Vagina (tissue), 2 donors: ENCODE results near the gene ZNF398. TPM values are rescaled to one million over a fixed set of nuclear protein-coding genes. Genes with fewer than 3 reads are reported as not detected.

Experiments
- DNase-seq, 2 donors: peaks; one replicate each; pipeline ENCODE4 v3.0.0-alpha.2; 2017; ENCODE audit errors: extremely low spot score in 2 of 2
- H3K27ac ChIP-seq: fragments of 200-600 bp; sonication (generic); one replicate; pipeline ENCODE4 v1.5.1; 2019
- H3K27me3 ChIP-seq: fragments of 200-600 bp; sonication (generic); one replicate; pipeline ENCODE4 v1.5.1; 2019
- H3K36me3 ChIP-seq, 2 donors: fragments of 200-600 bp; sonication (generic); one replicate each; pipeline ENCODE4 v1.5.1; 2017 to 2019
- H3K4me1 ChIP-seq: fragments of 200-600 bp; sonication (generic); one replicate; pipeline ENCODE4 v1.5.1; 2019
- H3K4me3 ChIP-seq, 2 donors: fragments of 200-600 bp; sonication (generic); 1 replicate in 1 of 2; 2 replicates in 1 of 2; pipeline ENCODE4 v1.5.1; 2016 to 2019
- H3K9me3 ChIP-seq: fragments of 200-600 bp; sonication (generic); one replicate; pipeline ENCODE4 v1.5.1; 2019
- POLR2A ChIP-seq, 2 donors: fragments of 450-650 bp; IDR thresholded peaks; one replicate each; pipeline ENCODE4 v1.6.1; 2017; ENCODE audit warnings: antibody characterized with exemption in 2 of 2, mild to moderate bottlenecking in 2 of 2, moderate library complexity in 2 of 2
- POLR2AphosphoS5 ChIP-seq, 2 donors: sonication (generic); formaldehyde crosslinking; IDR thresholded peaks; one replicate each; pipeline ENCODE4 v1.9.0; 2017; ENCODE audit warnings: antibody characterized with exemption in 2 of 2, mild to moderate bottlenecking in 2 of 2, low read depth in 1 of 2; ENCODE audit not compliant: insufficient read depth in 1 of 2
- intact Hi-C: fragments of 100-400 bp; cut with DNase I; formaldehyde crosslinking; loops from one replicate; pipeline ENCODE4 v1.15.1; 2023
- total RNA-seq: library from RNA; depleted of rRNA; stranded (reverse); fragments of >200 nt; gene quantifications from one replicate; pipeline ENCODE4 v1.2.3, GENCODE V29; 2016
- TF ChIP-seq, protein P1 (sequence below), 3 experiments: fragments of 450-650 bp in 2 of 3; fragments of 200-600 bp in 1 of 3; sonication (generic) in 1 of 3; IDR thresholded peaks; one replicate each; pipeline ENCODE4 v1.5.1; 2017 to 2019; ENCODE audit warnings: antibody characterized with exemption in 3 of 3, mild to moderate bottlenecking in 2 of 3, moderate library complexity in 2 of 3

Gene ZNF398
- total RNA-seq, 1 donor from 2014 or later: 21.4 TPM

DNA sequence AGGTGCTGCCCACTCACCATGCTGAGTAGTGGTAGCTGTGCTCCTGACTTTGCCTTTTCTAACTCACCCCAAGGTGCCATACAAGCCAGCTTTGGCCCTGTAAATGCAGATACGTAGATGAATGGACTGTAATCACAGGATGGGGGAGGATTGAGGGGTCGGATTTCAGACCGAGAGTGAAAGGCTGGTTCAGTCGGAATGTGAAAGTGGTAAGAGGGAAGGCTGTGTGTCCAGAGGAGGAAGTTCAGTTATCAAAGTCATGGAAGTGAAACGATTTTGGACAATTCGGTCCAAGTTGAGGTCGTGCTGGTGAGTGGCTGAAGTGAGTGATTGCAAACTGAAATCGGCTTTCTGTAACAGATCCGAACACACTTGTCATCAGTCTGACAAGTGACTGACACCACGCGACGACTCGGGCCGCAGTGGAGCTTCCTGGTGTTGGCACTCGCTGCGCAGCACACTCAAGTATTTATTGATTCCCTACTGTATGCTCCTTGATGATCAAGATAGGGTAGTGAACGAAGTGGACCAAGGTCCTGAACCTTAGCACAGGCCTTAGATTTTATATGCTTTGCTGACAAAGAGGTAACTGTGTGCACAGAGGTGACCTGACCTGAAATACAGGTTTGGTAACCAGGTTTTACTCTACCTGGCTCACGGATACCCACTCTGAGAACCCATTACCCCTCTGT, 58.6 kb downstream of the ZNF398 start:
- no peak for DNase-seq
- no peaks in the 10 kb centered on the region for H3K27me3 ChIP-seq
- no peak overlapping the region for H3K4me3 ChIP-seq
- intact Hi-C loops: no loop called here
- H3K9me3 ChIP-seq: no peaks in the 10 kb centered on the region
- no peak for TF ChIP-seq POLR2A (IDR thresholded peaks at IDR 0.05)
- TF ChIP-seq, protein P1, sequence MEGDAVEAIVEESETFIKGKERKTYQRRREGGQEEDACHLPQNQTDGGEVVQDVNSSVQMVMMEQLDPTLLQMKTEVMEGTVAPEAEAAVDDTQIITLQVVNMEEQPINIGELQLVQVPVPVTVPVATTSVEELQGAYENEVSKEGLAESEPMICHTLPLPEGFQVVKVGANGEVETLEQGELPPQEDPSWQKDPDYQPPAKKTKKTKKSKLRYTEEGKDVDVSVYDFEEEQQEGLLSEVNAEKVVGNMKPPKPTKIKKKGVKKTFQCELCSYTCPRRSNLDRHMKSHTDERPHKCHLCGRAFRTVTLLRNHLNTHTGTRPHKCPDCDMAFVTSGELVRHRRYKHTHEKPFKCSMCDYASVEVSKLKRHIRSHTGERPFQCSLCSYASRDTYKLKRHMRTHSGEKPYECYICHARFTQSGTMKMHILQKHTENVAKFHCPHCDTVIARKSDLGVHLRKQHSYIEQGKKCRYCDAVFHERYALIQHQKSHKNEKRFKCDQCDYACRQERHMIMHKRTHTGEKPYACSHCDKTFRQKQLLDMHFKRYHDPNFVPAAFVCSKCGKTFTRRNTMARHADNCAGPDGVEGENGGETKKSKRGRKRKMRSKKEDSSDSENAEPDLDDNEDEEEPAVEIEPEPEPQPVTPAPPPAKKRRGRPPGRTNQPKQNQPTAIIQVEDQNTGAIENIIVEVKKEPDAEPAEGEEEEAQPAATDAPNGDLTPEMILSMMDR (IDR thresholded peaks at IDR 0.05): no peak
- TF ChIP-seq POLR2AphosphoS5 (IDR thresholded peaks at IDR 0.05; ENCODE audit: insufficient read depth in 1 of 2, low read depth in 1 of 2): no peak
- H3K36me3 ChIP-seq: peaks cover 0 to 65% of the 10 kb centered on the region in 2 donors
- no peak overlapping the region for H3K27ac ChIP-seq
- no peaks in the 10 kb centered on the region for H3K4me1 ChIP-seq

DNA sequence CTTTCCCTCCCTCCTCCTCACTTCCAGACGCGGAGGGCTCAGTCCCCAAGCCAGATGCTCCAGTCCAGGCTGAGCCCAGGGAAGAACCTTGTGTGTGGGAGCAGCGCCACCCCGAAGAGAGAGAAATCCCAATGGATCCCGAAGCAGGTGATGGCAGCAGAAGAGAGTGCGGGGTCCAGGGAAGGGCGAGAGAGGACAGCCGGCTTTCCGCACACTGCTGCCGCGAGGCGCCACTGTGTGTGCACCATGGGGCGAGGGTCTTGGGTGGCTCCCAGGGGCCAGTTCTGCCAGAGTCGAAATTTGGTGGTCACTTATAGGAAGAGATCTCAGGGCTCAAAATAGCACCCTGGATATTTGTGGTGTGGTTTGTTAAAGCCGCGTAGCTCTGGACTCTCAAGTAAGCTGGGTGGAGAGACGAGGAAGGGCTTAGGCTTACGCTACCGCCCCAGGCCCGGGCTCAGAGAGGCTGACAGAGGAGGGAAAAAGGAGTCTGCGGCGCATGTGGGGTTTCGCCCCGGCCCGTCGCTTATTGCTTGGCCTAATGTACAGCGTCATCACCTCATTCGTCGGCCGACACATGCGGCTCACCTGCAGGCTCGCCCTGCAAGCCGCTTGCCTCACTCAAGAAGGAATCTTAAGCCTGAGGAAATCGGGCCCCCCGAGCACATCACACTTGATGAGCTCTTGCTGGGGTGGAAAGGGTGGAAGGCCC, 60.2 kb downstream of the ZNF398 start:
- intact Hi-C loops: no loop called here
- peaks cover 0 to 63% of the 10 kb centered on the region in 2 donors for H3K36me3 ChIP-seq
- H3K27ac ChIP-seq: no peak overlapping the region

DNA sequence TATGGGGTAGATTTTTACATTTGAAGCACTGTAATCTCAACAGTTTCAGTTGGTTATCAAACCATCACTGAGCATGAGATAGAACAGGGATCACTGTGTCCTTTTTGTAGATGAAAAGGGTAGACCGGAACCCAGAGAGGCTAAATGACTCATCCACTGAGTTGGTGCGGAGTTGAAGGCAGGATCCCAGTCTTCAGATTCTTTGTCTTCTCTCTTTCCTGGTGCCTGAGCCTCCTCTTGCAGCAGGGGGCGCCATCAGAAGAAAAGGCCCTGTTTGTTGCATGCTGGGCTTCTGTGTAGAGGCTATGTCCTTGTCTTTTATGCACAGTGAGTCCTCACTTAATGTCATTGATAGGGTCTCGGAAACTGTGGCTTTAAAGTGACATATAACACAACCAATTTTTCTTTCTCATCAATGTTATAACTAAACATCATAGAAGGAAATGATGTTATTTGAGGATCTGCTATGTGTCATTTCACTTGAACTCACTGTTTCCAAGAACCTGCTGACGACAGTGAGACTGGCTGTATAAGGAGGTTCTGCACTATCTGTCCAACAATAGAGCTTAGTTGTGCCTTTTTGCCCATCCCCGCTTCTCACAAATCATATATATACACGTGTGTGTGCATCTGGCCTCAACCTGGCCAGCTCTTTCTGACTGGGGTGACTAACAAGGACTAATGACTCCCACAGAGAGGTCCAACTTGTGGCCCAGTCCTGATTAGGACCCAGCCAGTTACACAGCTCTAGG, 62.4 kb downstream of the ZNF398 start:
- intact Hi-C loops: no loop called here
- H3K36me3 ChIP-seq: peaks cover 0 to 69% of the 10 kb centered on the region in 2 donors
- no peak for DNase-seq
- H3K27ac ChIP-seq: no peak overlapping the region
- no peak for TF ChIP-seq POLR2A (IDR thresholded peaks at IDR 0.05)
- H3K9me3 ChIP-seq: no peaks in the 10 kb centered on the region
- no peaks in the 10 kb centered on the region for H3K27me3 ChIP-seq
- no peak overlapping the region for H3K4me3 ChIP-seq
- no peaks in the 10 kb centered on the region for H3K4me1 ChIP-seq

More for the DNA sequence above, 60.2 kb downstream of the ZNF398 start:
- H3K4me1 ChIP-seq: no peaks in the 10 kb centered on the region
- no peak for DNase-seq
- H3K27me3 ChIP-seq: no peaks in the 10 kb centered on the region
- no peak overlapping the region for H3K4me3 ChIP-seq
- no peaks in the 10 kb centered on the region for H3K9me3 ChIP-seq
- TF ChIP-seq, protein P1 (IDR thresholded peaks at IDR 0.05): no peak

DNA sequence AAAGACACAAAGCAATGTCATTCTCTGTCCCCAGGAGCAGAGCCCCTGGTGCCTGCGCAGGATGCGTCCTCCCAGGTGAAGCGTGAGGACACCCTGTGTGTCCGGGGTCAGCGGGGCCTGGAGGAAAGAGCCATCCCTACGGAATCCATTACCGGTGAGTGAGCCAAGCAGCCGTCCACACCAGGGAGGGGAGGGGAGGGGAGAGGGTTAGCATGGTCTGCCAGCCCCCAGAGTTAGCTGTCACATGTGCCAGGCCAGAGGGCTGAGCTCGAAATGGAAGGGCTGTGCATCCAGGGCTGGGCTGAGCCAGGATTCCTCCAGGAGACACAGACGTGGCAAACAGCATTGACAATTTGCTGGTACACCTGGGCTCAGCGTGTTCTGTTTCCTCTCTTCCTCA, 63.3 kb downstream of the ZNF398 start:
- DNase-seq: no peak
- intact Hi-C loops: no loop called here
- no peaks in the 10 kb centered on the region for H3K4me1 ChIP-seq
- H3K4me3 ChIP-seq: no peak overlapping the region
- no peak overlapping the region for H3K27ac ChIP-seq
- no peaks in the 10 kb centered on the region for H3K9me3 ChIP-seq
- no peaks in the 10 kb centered on the region for H3K27me3 ChIP-seq
- no peak for TF ChIP-seq POLR2AphosphoS5 (IDR thresholded peaks at IDR 0.05; ENCODE audit: insufficient read depth in 1 of 2, low read depth in 1 of 2)
- TF ChIP-seq POLR2A (IDR thresholded peaks at IDR 0.05): no peak
- TF ChIP-seq, protein P1 (IDR thresholded peaks at IDR 0.05): no peak
- peaks cover 0 to 77% of the 10 kb centered on the region in 2 donors for H3K36me3 ChIP-seq

DNA sequence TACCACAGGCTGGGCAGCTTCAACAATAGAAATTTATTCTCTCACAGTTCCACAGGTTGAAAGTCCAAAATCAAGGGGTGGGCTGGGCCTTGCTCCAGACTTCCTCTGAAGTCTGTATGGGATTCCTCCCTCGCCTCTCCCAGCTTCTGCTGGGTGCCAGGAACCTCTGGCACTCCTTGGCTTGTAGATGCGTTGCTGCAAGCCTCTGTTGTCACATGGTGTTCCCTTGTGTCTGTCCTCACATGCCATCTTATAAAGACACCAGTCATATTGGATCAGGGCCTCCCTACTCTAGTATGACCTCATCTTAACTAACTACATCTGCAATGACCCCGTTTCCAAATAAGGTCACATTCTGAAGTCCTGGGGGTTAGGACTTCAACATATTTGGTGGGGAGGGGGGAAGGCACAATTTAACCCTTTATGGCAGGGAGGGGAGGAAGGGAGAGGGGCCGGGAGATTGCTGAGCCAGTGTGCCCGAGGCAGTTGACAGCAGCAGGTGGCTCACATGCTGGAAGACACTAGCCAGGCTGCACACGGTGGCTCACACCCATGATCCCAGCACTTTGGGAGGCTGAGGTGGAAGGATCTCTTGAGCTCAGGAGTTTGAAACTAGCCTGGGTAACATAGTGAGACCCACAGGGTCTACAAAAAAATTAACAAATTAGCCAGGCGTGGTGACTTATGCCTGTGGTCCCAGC, 66.9 kb downstream of the ZNF398 start:
- Histone ChIP-seq H3K36me3 (peaks cover 0 to 77% of the 10 kb centered on the region in 2 donors), H3K27me3 (no peaks in the 10 kb centered on the region), H3K4me3 (no peak overlapping the region), H3K27ac (no peak overlapping the region), H3K4me1 (no peaks in the 10 kb centered on the region), H3K9me3 (no peaks in the 10 kb centered on the region)
- intact Hi-C loops: no loop called here
- no peak for DNase-seq
- no peak for TF ChIP-seq POLR2A (IDR thresholded peaks at IDR 0.05)
- TF ChIP-seq, protein P1 (IDR thresholded peaks at IDR 0.05): no peak
- TF ChIP-seq POLR2AphosphoS5 (IDR thresholded peaks at IDR 0.05; ENCODE audit: insufficient read depth in 1 of 2, low read depth in 1 of 2): no peak
